Activated naive CD4-positive, alpha-beta T cell treated with anti-CD3 and anti-CD28 coated beads, Interleukin-2, amount 10 ng/mL, durations not matched to agents 5 hours and 36 hours (primary cell): ENCODE results near the gene NFE2. TPM values are rescaled to one million over a fixed set of nuclear protein-coding genes. Genes with fewer than 3 reads are reported as not detected.

Source experiments
- microRNA-seq: library from miRNA; unstranded; fragments of <30 nt; microRNA quantifications from one replicate; pipeline ENCODE4 v1.2.0, GENCODE V29; 2022; ENCODE audit warnings: borderline microRNAs expressed, borderline replicate concordance
- total RNA-seq, 2 experiments: library from RNA; stranded (reverse); gene quantifications; one replicate each; pipeline ENCODE4 v1.2.3, GENCODE V29; 2021

NFE2 gene
- not detected for total RNA-seq

DNA sequence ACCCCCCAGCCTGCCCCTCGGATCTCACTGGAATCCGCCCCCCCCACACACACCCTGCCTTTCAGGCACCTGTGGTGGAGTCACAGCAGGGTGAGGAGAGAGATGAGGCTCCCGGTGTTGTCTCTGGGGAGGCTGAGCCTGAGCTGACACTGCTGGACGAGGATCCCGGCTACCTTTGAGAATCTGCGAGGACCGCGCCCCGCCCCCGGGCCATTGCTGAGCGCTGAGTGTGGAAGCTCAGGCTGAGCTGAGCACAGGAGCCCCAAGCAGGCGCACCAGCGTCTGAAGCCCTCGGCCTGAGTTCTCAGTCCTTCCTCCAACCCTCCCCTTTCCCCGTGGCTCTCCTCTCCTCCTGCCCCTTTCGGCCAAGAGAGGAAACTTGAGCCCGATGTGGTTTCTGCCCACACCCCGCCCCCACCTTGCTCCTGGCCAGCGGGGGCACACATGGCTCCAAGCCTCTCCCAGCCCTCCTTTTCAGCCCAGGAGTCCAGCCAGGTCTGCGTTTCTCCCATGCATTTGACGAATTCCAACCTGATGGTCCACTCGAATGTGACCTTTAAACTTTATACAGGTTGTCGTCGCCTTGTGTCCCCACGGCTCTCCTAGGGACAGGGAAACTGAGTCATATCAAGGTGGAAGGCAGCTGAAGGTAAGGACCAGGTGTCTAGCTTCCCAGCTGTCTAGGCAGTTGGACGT, at the start of gene NFE2:
Gene NFE2, minus strand, starts transcription at position 284 of the 696 bp plus-strand sequence. CDS start 5,767 bp downstream, outside the sequence.

DNA sequence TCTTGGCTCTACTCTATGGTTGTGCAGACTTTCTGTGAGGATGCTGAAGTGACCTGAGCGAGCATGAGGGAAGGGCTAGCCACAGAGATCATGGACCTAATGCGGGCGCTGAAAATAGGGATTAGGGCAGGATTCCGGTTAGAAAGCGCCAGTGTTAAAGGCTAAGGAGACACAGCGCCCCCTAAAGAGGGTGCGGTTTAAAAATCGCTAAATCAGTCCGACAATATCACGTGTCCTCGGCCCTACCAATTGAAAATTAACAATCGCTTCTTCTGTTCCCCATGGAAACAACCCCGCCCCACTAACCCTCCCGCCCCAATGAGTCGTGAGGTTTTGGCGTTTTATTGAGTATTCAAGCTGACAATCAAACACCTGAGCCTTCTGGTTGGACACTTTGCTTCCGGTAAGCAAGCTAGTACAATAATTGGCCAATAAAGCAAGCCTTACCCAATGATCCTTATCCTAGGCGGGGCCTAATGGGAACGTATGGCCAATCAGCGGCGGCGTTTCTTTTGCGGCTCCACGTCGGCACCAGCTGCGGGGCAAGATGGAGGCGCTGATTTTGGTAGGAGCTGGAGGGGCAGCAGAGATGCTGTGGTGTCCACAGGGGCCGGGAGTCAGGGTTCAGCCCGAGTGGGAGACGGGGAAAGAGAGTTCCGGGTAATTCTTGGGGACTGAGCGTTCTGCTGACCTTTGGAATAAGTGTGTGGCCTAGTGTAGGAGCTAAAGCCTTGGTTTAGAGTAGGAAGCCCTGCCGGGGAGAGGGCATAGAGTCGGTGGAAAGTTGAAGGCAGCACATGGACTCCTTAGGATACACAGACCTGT, 24.0 kb upstream of the NFE2 start, which contains the start of gene COPZ1:
Gene COPZ1, plus strand, starts transcription at position 515 of the 825 bp plus-strand sequence. Its CDS starts 33 bp downstream, at position 548.

DNA sequence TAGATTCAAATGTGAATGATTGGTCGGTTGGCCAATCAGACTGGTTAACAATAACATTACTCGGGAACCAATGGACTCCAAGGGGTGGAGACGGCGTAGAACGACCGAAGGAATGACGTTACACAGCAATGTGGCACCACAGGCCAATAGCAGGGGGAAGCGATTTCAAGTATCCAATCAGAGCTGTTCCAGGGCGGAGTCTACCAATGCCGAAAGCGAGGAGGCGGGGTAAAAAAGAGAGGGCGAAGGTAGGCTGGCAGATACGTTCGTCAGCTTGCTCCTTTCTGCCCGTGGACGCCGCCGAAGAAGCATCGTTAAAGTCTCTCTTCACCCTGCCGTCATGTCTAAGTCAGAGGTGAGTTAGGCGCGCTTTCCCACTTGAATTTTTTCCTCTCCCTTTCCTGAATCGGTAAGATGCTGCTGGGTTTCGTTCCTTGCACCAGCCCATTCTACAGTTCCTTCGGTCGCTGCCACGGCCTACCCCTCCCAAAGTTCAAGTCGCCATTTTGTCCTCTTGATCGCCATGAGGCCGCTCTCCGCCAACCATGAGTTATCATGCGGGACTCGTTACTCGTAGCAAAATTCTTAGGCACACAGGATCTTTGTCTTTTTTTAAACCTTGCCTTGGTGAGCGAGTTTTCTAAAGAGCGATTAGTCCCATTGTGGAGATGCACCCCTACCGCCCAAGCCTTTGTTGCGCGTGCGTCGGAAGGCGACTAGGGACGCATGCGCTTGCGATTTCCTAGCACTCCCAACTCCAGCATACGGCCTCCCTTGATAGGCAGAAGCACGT, 20.2 kb downstream of the NFE2 start, which contains the start of gene HNRNPA1:
Gene HNRNPA1, plus strand, starts transcription at position 259 of the 793 bp plus-strand sequence. Its CDS starts 82 bp downstream, at position 341.

DNA sequence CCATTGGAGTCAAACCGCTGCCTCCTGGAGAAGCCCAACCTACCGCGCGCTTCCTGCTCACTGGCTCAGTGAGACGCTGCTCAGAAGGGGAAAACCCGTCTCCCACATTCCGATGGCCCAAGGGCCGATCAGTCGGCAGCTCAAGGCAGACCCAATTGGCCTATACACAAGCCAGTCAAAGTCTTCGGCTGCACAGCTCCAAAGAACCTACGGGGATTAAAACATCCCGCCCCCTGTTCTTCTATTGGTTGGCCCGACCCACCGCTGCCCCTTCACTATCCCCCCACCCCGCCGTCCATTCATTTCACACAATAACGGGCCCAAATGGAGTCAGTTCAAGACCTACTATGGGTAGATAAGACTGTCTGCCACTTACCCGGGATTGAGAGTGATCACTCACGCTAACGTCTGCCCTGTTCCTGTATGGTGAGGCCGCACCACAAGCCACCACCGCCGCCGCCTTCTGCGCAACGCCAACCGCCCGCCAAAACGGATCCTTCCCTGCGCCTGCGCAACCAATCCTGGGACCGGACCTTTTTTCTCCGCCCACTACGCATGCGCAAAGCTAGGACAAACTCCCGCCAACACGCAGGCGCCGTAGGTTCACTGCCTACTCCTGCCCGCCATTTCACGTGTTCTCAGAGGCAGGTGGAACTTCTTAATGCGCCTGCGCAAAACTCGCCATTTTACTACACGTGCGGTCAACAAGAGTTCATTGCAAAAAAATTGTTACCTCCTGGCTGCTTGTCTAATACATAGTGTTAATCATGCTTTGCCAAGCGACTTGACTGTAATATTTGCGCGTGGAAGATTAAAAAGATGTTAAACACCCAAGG, 21.0 kb downstream of the NFE2 start, which contains the start of gene CBX5:
Gene CBX5, minus strand, starts transcription at position 491 of the 836 bp plus-strand sequence. CDS start 22,472 bp downstream, outside the sequence.

Small RNA genes lying within 50 kb of the gene (microRNA-seq; reads per million reads assigned to microRNA genes)
- gene MIR148B: 18.6 reads per million, percentile 52 among the genes with 10 or more reads in this experiment

Other genes with a start within 250 kb of the NFE2 start
- under 1 TPM in 1 of 2 experiments, not detected in 1; 0.17 TPM for gene HOXC4, start 247.2 kb downstream of the NFE2 start, total RNA-seq
- gene SMUG1, start 112.0 kb downstream of the NFE2 start, total RNA-seq: 10 to 100 TPM; 24.1 to 25.0 TPM
- 100 to 1,000 TPM; 123 to 131 TPM for gene CBX5, start 20.9 kb downstream of the NFE2 start, total RNA-seq
- 1,000 to 10,000 TPM; 1,867 to 1,876 TPM for gene HNRNPA1, start 20.3 kb downstream of the NFE2 start, total RNA-seq
- gene COPZ1, start 24.1 kb upstream of the NFE2 start, total RNA-seq: 100 to 1,000 TPM; 117 to 122 TPM
- under 1 TPM; 0.18 to 0.31 TPM for gene GPR84, start 63.5 kb upstream of the NFE2 start, total RNA-seq
- under 1 TPM; 0.29 to 0.35 TPM for gene ZNF385A, start 83.7 kb upstream of the NFE2 start, total RNA-seq
- 100 to 1,000 TPM in 1 of 2 experiments, 10 to 100 TPM in 1; 97.7 to 106 TPM for gene ITGA5, start 118.3 kb upstream of the NFE2 start, total RNA-seq
- gene GTSF1, start 172.6 kb upstream of the NFE2 start, total RNA-seq: 1 to 10 TPM; 8.7 to 9.2 TPM
- gene NCKAP1L, start 196.7 kb upstream of the NFE2 start, total RNA-seq: 100 to 1,000 TPM; 170 to 173 TPM
- gene PDE1B, start 248.6 kb upstream of the NFE2 start, total RNA-seq: 10 to 100 TPM; 11.9 TPM